Measurements from ENCODE around the gene PRSS56.

PRSS56 gene

DNA sequence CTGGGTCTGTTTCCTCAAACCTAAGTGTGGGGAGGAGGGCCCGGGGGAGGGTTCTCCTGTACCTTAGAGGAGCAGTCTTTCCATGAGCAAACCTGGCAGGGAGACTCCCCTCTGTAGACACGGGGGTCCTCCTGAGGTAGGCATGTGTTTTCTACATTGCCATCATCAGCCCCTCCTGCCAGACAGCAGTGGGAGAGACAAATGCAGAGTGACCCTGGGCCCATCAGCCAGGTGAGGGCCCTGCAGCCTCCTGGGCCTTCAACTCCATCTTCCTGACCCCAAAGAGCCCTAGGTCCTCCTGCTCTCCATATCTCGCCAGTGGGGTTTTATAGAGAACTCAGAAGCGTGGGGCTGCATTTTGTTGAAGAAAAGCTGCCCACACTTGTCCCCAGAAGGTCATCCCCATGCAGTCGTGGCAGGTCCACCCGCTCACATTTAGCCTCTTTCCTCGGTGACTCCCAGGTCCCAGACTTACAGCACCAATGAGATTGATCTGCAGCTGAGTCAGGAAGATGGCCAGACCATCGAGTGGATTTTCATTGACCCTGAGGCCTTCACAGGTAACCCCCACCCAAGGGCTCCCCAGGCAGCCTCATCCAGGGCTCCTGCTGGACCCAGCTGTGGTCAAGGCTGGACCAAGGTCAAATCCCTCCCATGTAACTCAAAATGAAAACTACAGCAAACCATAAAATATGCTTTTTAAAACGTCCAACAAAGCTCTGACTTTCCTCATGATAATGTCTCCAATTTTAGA lies 21.9 kb downstream of the PRSS56 start:
- no peak overlapping the region for H3K4me3 ChIP-seq
- H3K27me3 ChIP-seq (ENCODE audit: low read depth): no peaks in the 10 kb centered on the region
- in situ Hi-C loops (cut with MboI; ENCODE audit: low sequenced_read_pairs): no loop called here
- DNase-seq (ENCODE audit: low spot score in 2 of 2): no peak
- peaks cover 11% of the 10 kb centered on the region for H3K36me3 ChIP-seq (replicated peaks)
- no peaks in the 10 kb centered on the region for H3K9me3 ChIP-seq
- no peaks in the 10 kb centered on the region for H3K4me1 ChIP-seq

DNA sequence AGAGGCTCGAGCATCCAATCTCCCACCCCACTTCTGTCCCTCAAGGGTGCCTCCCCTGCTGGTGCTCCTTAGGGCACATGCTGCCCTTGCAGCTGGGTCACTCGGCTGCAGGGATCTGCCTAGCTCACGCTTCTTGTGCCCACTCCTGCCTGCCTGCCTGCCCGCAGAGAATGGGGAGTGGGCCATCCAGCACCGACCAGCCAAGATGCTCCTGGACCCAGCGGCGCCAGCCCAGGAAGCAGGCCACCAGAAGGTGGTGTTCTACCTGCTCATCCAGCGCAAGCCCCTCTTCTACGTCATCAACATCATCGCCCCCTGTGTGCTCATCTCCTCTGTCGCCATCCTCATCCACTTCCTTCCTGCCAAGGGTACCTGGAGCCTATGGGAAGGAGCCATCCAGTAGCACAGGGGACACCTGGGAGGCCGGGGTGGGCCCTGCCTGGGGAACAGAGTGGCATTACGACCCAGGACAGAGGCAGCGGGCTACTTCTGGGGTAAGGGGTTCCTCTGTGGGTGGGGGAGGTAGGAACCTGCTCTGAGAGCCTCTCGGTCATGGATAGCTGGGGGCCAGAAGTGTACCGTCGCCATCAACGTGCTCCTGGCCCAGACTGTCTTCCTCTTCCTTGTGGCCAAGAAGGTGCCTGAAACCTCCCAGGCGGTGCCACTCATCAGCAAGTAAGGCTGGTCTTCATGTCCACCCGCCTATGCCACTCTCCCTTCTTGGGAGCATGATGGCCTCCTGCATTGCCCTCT lies 22.7 kb downstream of the PRSS56 start:
- H3K27me3 ChIP-seq (ENCODE audit: low read depth): no peaks in the 10 kb centered on the region
- H3K9me3 ChIP-seq: no peaks in the 10 kb centered on the region; the same call in 1 of the 2 replicates
- no peak for DNase-seq (ENCODE audit: low spot score in 2 of 2)
- H3K36me3 ChIP-seq (replicated peaks): peaks cover 18% of the 10 kb centered on the region
- no peak overlapping the region for H3K4me3 ChIP-seq
- no peaks in the 10 kb centered on the region for H3K4me1 ChIP-seq
- in situ Hi-C loops (cut with MboI; ENCODE audit: low sequenced_read_pairs): no loop called here

DNA sequence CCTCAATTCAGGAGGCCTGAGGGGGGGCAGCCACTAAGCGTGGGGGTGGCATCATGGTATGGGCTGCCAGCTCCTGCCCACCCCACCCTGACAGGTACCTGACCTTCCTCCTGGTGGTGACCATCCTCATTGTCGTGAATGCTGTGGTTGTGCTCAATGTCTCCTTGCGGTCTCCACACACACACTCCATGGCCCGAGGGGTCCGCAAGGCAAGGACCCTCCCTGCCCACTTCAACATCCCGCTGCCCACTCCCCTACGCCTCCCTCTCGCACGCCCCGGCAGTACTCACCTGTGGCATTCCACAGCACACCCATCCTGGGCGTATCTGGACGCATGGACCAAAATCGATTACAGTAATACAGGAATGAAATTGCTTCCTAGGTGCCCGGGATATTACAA lies 23.3 kb downstream of the PRSS56 start:
- in situ Hi-C loops (cut with MboI; ENCODE audit: low sequenced_read_pairs): no loop called here
- H3K27me3 ChIP-seq (ENCODE audit: low read depth): no peaks in the 10 kb centered on the region

DNA sequence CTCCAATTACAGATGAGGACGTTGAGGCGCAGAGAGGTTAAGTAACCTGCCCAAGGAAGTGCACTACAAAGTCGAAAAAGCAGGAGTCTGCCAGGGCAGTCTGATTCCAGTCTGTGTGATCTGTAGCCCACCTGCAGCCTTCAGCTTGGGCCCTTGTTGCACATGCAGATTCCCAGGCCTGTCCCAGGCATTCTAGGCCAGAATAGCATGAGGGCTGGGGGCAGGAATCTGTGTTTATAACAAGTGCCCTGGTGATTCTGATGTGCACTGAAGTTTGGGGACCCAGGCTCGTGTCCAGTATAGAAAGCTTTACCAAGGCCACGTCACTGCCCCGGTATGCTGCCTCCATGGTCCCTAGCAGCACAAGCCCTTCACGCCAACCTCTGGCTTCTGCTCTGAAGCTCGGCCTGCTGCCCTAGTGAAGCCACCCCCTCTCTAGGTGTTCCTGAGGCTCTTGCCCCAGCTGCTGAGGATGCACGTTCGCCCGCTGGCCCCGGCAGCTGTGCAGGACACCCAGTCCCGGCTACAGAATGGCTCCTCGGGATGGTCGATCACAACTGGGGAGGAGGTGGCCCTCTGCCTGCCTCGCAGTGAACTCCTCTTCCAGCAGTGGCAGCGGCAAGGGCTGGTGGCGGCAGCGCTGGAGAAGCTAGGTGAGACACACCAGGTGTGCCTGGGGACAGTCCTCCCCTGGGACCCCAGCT lies 23.9 kb downstream of the PRSS56 start:
- no peaks in the 10 kb centered on the region for H3K27me3 ChIP-seq (ENCODE audit: low read depth)
- peaks cover 23% of the 10 kb centered on the region for H3K36me3 ChIP-seq (replicated peaks)
- no peaks in the 10 kb centered on the region; the same call in 1 of the 2 replicates for H3K9me3 ChIP-seq
- in situ Hi-C loops (cut with MboI; ENCODE audit: low sequenced_read_pairs): no loop called here
- DNase-seq (ENCODE audit: low spot score in 2 of 2): no peak
- H3K4me1 ChIP-seq: no peaks in the 10 kb centered on the region
- H3K4me3 ChIP-seq: no peak overlapping the region

More for the DNA sequence above, 23.3 kb downstream of the PRSS56 start:
- Histone ChIP-seq H3K36me3 (replicated peaks) (peaks cover 23% of the 10 kb centered on the region), H3K4me3 (no peak overlapping the region), H3K4me1 (no peaks in the 10 kb centered on the region), H3K9me3 (no peaks in the 10 kb centered on the region; the same call in 1 of the 2 replicates)
- no peak for DNase-seq (ENCODE audit: low spot score in 2 of 2)

DNA sequence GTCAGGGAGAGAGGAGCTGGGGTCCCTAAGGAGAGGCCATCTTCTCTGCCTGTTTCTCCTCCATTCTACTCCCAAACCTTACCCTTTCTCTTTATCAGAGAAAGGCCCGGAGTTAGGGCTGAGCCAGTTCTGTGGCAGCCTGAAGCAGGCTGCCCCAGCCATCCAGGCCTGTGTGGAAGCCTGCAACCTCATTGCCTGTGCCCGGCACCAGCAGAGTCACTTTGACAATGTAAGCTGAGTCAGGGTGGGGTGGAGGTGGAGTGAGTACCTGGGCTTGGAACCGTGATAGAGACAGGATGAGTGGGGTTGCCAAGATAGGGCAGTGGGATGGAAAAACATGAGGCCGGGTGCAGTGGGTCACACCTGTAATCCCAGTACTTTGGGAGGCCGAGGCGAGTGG lies 24.5 kb downstream of the PRSS56 start:
- in situ Hi-C loops (cut with MboI; ENCODE audit: low sequenced_read_pairs): no loop called here
- peaks cover 25% of the 10 kb centered on the region for H3K36me3 ChIP-seq (replicated peaks)

DNA sequence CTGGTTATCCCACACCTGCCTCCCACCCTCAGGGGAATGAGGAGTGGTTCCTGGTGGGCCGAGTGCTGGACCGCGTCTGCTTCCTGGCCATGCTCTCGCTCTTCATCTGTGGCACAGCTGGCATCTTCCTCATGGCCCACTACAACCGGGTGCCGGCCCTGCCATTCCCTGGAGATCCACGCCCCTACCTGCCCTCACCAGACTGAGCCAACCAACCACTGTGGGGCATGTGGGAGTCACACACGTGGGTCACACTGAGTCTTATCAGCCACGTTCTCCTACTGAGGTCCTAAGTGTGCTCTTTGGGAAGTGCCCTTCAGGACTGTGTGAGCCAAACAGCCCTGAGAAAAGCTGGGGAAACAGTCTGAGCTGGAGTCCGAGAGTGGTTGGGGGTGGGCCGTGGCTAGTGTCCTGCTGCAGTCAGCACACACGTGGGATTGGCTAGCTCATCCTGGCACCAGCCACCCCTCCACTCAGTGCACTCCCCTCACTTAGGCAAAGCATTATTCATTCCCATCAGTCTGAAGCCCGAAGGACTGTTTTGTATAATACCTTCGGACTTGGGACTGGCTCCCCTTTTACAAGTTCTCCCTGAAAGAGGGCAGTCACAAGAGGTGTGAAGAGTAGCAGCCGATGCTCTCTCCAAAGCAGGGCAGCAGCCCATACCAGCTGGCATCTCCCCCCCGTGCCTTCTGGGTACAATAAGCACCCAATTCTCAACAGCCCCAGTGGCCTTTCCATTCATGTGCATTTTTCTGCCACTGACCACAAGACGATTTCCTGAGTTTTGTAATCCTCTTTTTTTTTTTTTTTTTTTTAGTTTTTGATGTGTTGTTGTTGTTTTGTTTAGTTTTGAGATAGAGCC lies 25.6 kb downstream of the PRSS56 start:
- no peak for DNase-seq (ENCODE audit: low spot score in 2 of 2)
- in situ Hi-C loops (cut with MboI; ENCODE audit: low sequenced_read_pairs): no loop called here
- Histone ChIP-seq H3K4me1 (peaks cover 4% of the 10 kb centered on the region; the same call in 1 of the 2 replicates), H3K9me3 (no peaks in the 10 kb centered on the region; the same call in 1 of the 2 replicates), H3K4me3 (no peak overlapping the region), H3K36me3 (replicated peaks) (peaks cover 25% of the 10 kb centered on the region), H3K27me3 (ENCODE audit: low read depth) (no peaks in the 10 kb centered on the region)

More for the DNA sequence above, 24.5 kb downstream of the PRSS56 start:
- Histone ChIP-seq H3K9me3 (no peaks in the 10 kb centered on the region; the same call in 1 of the 2 replicates), H3K4me1 (peaks cover 1% of the 10 kb centered on the region; the same call in 1 of the 2 replicates), H3K4me3 (no peak overlapping the region), H3K27me3 (ENCODE audit: low read depth) (no peaks in the 10 kb centered on the region)
- no peak for DNase-seq (ENCODE audit: low spot score in 2 of 2)

DNA sequence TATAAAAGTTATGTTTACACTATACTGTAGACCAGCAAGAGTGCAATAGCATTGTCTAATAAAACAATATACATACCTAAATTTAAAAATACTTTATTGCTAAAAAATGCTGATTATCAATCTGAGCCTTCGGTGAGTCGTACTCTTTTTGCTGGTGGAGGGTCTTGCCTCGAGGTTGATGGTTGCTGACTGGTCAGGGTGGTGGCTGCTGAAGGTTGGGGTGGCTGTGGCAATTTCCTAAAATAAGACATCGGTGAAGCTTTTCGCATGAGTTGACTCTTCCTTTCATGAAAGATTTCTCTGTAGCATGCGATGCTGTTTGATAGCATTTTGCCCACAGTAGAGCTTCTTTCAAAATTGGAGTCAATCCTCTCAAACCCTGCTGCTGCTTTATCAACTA lies 27.8 kb downstream of the PRSS56 start:
- H3K36me3 ChIP-seq (replicated peaks): peaks cover 25% of the 10 kb centered on the region
- DNase-seq (ENCODE audit: low spot score in 2 of 2): no peak
- in situ Hi-C loops (cut with MboI; ENCODE audit: low sequenced_read_pairs): no loop called here
- peaks cover 3% of the 10 kb centered on the region; the same call in 1 of the 2 replicates for H3K9me3 ChIP-seq
- H3K4me1 ChIP-seq: peaks cover 11% of the 10 kb centered on the region
- no peak overlapping the region for H3K4me3 ChIP-seq
- H3K27me3 ChIP-seq (ENCODE audit: low read depth): no peaks in the 10 kb centered on the region

DNA sequence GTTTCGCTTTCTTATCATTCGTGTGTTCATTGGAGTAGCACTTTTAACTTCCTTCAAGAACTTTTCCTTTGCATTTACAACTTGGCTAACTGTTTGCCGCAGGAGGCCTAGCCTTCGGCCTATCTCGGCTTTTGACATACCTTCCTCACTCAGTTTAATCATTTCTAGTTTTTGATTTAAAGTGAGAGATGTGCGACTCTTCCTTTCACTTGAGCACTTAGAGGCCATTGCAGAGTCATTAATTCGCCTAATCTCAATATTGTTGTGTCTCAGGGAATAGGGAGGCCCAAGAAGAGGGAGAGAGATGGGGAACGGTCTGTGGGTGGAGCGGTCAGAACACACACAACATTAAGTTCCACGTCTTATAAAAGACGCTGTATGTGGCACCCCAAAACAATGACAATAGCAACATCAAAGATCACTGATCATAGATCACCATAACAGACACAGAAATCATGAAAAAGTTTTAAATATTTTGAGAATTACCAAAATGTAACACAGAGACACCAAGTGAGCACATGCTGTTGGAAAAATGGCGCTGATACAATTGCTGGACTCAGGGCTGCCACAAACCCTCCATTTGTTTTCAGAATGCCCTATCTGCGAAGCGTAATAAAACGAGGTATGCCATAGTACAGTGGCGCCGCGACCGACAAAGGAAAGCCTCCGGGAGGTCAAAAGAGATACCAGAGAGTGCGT lies 29.6 kb downstream of the PRSS56 start:
- in situ Hi-C loops (cut with MboI; ENCODE audit: low sequenced_read_pairs): no loop called here
- peaks cover 11% of the 10 kb centered on the region for H3K4me1 ChIP-seq
- peaks cover 3% of the 10 kb centered on the region; the same call in 1 of the 2 replicates for H3K9me3 ChIP-seq
- no peak for DNase-seq (ENCODE audit: low spot score in 2 of 2)
- H3K27me3 ChIP-seq (ENCODE audit: low read depth): no peaks in the 10 kb centered on the region
- peaks cover 28% of the 10 kb centered on the region for H3K36me3 ChIP-seq (replicated peaks)
- H3K4me3 ChIP-seq: peak overlapping the region; percentile 93

DNA sequence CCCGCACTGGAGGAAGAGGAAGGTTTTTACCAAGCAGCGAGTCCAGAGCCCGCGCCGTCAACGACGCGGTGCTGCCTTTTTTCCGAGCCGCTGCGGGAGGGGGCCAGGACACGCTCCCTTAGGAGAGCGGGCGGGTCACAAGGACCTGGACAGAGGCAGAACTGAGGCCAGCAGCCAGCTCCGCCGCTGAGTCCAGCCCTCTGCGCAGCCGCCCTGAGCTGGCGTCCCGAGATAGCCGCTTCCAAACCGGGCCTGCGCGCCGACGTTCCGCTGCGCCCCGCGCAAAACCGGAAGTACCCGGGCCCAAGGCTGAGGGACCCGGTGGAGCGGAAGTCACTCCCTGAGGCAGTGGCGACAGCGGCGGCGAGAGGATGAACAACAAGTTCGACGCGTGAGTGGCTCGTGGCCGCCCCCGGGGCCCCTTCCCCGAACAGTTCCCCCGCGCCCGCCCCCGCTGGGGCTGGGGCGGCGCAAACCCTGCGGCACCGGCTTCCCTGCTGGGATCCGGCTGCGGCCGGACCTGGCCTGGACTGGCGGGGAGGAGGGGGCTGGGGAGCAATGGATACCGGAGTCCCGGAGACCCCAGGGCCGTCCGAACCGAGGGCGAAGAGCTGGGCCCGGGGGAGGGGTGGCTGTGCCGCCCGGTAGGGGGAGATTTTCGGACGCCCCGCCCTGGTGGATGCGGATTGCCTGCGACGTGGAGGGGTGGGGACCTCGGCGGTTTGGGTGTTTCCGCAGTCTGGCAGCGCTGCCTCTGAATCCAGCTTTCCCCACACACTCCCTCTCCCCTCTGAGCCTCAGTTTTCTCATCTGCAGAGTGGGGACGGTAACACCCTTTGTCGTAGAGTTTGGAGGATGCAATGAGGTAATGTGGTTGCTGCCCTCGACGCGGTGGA lies 30.4 kb downstream of the PRSS56 start, which contains the start of the genes EIF4E2 and TIGD1:
Gene EIF4E2, plus strand, starts transcription at position 336 of the 896 bp plus-strand sequence. Its CDS starts 36 bp downstream, at position 372.
Gene TIGD1, minus strand, starts transcription at position 204 of the 896 bp plus-strand sequence. CDS start 675 bp downstream, outside the sequence.
- peak within 1 kb of the TSS; percentile 93 for H3K4me3 ChIP-seq
- H3K27me3 ChIP-seq (ENCODE audit: low read depth): no peaks in the 10 kb centered on the region
- peak; percentile 85 to 95 for DNase-seq (ENCODE audit: low spot score in 2 of 2)
- in situ Hi-C loops (cut with MboI; ENCODE audit: low sequenced_read_pairs): no loop called here
- H3K4me1 ChIP-seq: peaks cover 11% of the 10 kb centered on the region
- H3K9me3 ChIP-seq: peaks cover 3% of the 10 kb centered on the region; the same call in 1 of the 2 replicates
- peaks cover 27% of the 10 kb centered on the region for H3K36me3 ChIP-seq (replicated peaks)

DNA sequence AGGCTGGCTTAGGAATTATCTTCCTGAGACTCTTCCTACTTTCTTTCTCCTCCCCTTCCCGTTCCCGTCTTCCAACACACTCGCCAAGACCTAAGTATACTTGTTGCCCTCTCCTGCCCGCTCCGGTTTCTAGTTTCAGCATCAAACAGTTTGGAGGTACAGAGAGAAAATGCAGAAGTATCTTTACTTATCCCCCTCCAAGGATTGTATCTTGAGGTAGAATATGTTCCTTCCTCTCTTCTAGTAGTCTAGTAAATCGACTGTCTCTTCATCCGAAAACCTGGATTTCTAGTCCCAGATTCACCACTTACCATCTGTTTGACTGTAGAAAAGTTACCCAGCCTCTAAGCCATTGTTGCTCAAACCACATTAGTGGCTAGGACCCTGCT lies 31.1 kb downstream of the PRSS56 start:
- no peak for DNase-seq (ENCODE audit: low spot score in 2 of 2)
- in situ Hi-C loops (cut with MboI; ENCODE audit: low sequenced_read_pairs): no loop called here
- H3K4me3 ChIP-seq: peak overlapping the region; percentile 93
- H3K36me3 ChIP-seq (replicated peaks): peaks cover 30% of the 10 kb centered on the region
- H3K9me3 ChIP-seq: peaks cover 3% of the 10 kb centered on the region; the same call in 1 of the 2 replicates
- peaks cover 11% of the 10 kb centered on the region for H3K4me1 ChIP-seq
- H3K27me3 ChIP-seq (ENCODE audit: low read depth): no peaks in the 10 kb centered on the region

DNA sequence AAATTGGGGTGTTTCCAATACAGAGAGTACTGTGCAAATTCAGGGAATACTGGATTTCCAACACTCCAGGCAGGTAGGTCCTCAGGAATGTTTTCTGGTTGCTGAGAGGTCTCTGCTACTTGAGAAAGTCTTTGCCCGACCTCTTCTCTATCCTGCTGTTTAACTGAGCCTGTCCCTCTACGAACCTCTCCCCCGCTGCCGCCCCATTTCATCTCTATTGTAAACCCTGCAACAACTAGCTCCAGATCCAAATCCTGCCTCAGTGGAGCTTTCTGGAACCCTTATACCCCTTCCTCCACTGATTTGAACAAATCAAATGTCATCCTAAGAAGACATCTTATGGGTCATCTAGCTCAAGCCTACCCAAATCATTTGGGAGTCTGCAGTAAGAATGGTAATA lies 31.6 kb downstream of the PRSS56 start:
- H3K4me1 ChIP-seq: peaks cover 11% of the 10 kb centered on the region
- H3K9me3 ChIP-seq: peaks cover 3% of the 10 kb centered on the region; the same call in 1 of the 2 replicates
- H3K36me3 ChIP-seq (replicated peaks): peaks cover 27% of the 10 kb centered on the region
- no peaks in the 10 kb centered on the region for H3K27me3 ChIP-seq (ENCODE audit: low read depth)
- peak overlapping the region; percentile 93 for H3K4me3 ChIP-seq
- no peak for DNase-seq (ENCODE audit: low spot score in 2 of 2)
- in situ Hi-C loops (cut with MboI; ENCODE audit: low sequenced_read_pairs): no loop called here
